Aorta (tissue), 5 donors: ENCODE results near the gene PTPRN2. TPM values are rescaled to one million over a fixed set of nuclear protein-coding genes. Genes with fewer than 3 reads are reported as not detected.
"Not testable (repeated sequence)": the region's sequence is repeated elsewhere in the genome, so short reads cannot be mapped to it uniquely, and the experiment has no call there.

ENCODE experiments used
- ATAC-seq: fragments of 200-7000 bp; cut with Tn5 transposase; one replicate; pipeline ENCODE4 v1.9.1; 2022; ENCODE audit warnings: moderate library complexity; ENCODE audit not compliant: low FRiP score
- DNase-seq, 2 donors: peaks; one replicate each; pipeline ENCODE4 v3.0.0-alpha.2; 2020
- H3K27ac ChIP-seq, 2 donors: one replicate each; pipeline ENCODE4 v1.5.1; 2013; ENCODE audit warnings: low read length in 2 of 2, mild to moderate bottlenecking in 2 of 2, moderate library complexity in 2 of 2, control low read depth in 1 of 2, inconsistent platforms in 1 of 2, low read depth in 1 of 2
- H3K27me3 ChIP-seq, 2 donors: one replicate each; pipeline ENCODE4 v1.6.1; 2013; ENCODE audit warnings: control low read depth in 1 of 2, low read length in 1 of 2, mild to moderate bottlenecking in 1 of 2, moderate library complexity in 1 of 2; ENCODE audit not compliant: insufficient read depth in 2 of 2, control insufficient read depth in 1 of 2
- H3K36me3 ChIP-seq, 2 donors: one replicate each; pipeline ENCODE4 v1.6.1; 2013; ENCODE audit warnings: control low read depth in 1 of 2, low read length in 1 of 2, mild to moderate bottlenecking in 1 of 2; ENCODE audit not compliant: insufficient read depth in 2 of 2, control insufficient read depth in 1 of 2
- H3K4me1 ChIP-seq, 2 donors: one replicate each; pipeline ENCODE4 v1.6.1; 2013; ENCODE audit warnings: low read length in 2 of 2, control low read depth in 1 of 2, mild to moderate bottlenecking in 1 of 2, moderate library complexity in 1 of 2; ENCODE audit not compliant: insufficient read depth in 2 of 2, control insufficient read depth in 1 of 2
- H3K4me3 ChIP-seq, 2 donors: one replicate each; pipeline ENCODE4 v1.5.1; 2013; ENCODE audit warnings: low read length in 2 of 2, control low read depth in 1 of 2, mild to moderate bottlenecking in 1 of 2
- H3K9me3 ChIP-seq: one replicate; pipeline ENCODE4 v1.6.1; 2013; ENCODE audit warnings: mild to moderate bottlenecking, low read length; ENCODE audit not compliant: control insufficient read depth
- WGBS, 2 donors: extraction: QIAGEN DNeasy Blood & Tissue Kit; methylation state at CpG; one replicate each; pipeline ENCODE4 v1.1.7; 2013; 5-methylcytosine and 5-hydroxymethylcytosine counted together
- intact Hi-C, 2 donors: fragments of 100-400 bp; cut with DNase I; formaldehyde crosslinking; loops; one replicate each; pipeline versions ENCODE4 v1.14.2 to v1.15.0; 2022
- long read RNA-seq, 2 donors: library from polyadenylated mRNA; unstranded; transcript quantifications; one replicate each; pipeline ENCODE4 v2.0.0, GENCODE V29; 2020 to 2021
- polyA plus RNA-seq, 2 donors: library from polyadenylated mRNA; stranded (reverse); fragments of 200-250 nt; gene quantifications; one replicate each; pipeline ENCODE4 v1.2.3, GENCODE V29; 2013
- total RNA-seq, 2 donors: library from RNA; stranded (reverse); fragmentation: NEBNext Ultra II Directional; extraction: Animal tissue kit (Norgen Biotek cat#: 25700); gene quantifications; one replicate each; pipeline ENCODE4 v1.2.1, GENCODE V29; 2021
- donor health status: healthy with polysubstance abuse.
- donor health status: Bipolar disorder and iron deficiency.
- donor health status: DM: no; HTN: no; CAD: no.
- donor health status: DM: no; HTN: no; CAD: no.
- donor health status: DM: yes; HTN: yes; CAD: no.

The PTPRN2 gene
- 1 to 10 TPM; 1.4 to 3.3 TPM for total RNA-seq
- 1 to 10 TPM in 1 of 2 donors, under 1 TPM in 1; 0.67 to 1.4 TPM for polyA plus RNA-seq
- long read RNA-seq, donor 1, partial matches to known transcripts: 24 of 29 reads
- long read RNA-seq, donor 1, other reads (novel, unspliced or antisense): 5 of 29 reads
- long read RNA-seq, donor 2, partial matches to known transcripts: 4 of 9 reads
- long read RNA-seq, donor 2, other reads (novel, unspliced or antisense): 5 of 9 reads

- Histone ChIP-seq H3K9me3 (no peaks in the 10 kb centered on the region), H3K4me3 (peak within 1 kb of the TSS; percentile 23 to 25), H3K36me3 (no peaks in the 10 kb centered on the region), H3K27me3 (no peaks in the 10 kb centered on the region), H3K27ac (no peak within 1 kb of the TSS), H3K4me1 (peaks cover 0 to 2% of the 10 kb centered on the region in 2 donors)
- intact Hi-C loops: no loop called here
- WGBS, 2 donors: 0 to 2% methylated on average over 12 to 110 of the region's 110 CpGs
- peak in 1 of 2 donors; percentile 90 for DNase-seq
- peak; percentile 86 for ATAC-seq
These were observed at the start of gene PTPRN2 for GRCh38 chr7:158587162-158588084. Gene PTPRN2 (minus strand): TSS chr7:158587823.

- ATAC-seq: no peak
- Histone ChIP-seq H3K4me3 (no peak overlapping the region), H3K27me3 (no peaks in the 10 kb centered on the region), H3K9me3 (no peaks in the 10 kb centered on the region), H3K4me1 (no peaks in the 10 kb centered on the region), H3K36me3 (no peaks in the 10 kb centered on the region), H3K27ac (no peak overlapping the region)
- intact Hi-C loops: no loop called here
- no peak for DNase-seq
- 90 to 95% methylated on average over 11 of the region's 11 CpGs for WGBS, 2 donors
These were observed 45.7 kb upstream of the PTPRN2 start for GRCh38 chr7:158633055-158633956.

DNA sequence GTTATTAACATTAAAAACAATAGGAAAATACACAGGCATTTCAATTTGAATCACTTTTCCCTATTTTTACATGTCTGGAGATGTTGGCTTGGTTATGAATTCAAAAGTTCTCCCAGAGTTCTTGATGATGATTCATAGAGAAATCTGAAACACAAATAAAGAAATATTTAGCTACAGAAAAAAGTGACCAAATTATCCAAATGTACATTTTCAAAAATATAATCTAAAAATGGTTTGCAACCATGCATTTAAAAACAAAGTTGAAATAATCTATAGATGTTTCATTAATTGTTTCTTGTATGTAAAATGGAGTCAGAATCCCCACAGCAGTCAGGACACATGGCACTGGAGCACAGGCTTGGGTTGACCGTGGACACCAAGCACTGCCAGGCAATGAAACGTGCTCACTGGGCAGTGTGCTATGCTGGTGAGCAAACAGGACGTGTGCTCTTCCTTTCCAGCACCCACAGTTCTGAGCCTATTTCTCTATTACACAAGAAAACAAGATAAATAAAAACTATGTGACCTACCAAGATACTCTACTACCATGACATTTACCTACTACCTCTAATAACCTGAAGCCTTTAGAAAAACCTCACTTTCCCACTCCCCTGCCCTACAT is 44.1 kb upstream of the PTPRN2 start:
- Histone ChIP-seq H3K27me3 (no peaks in the 10 kb centered on the region), H3K36me3 (no peaks in the 10 kb centered on the region), H3K9me3 (no peaks in the 10 kb centered on the region), H3K27ac (no peak overlapping the region), H3K4me1 (no peaks in the 10 kb centered on the region), H3K4me3 (no peak overlapping the region)
- DNase-seq (no peak), ATAC-seq (no peak)
- intact Hi-C loops: no loop called here
- 21 to 32% methylated on average over 3 of the region's 3 CpGs for WGBS, 2 donors

DNA sequence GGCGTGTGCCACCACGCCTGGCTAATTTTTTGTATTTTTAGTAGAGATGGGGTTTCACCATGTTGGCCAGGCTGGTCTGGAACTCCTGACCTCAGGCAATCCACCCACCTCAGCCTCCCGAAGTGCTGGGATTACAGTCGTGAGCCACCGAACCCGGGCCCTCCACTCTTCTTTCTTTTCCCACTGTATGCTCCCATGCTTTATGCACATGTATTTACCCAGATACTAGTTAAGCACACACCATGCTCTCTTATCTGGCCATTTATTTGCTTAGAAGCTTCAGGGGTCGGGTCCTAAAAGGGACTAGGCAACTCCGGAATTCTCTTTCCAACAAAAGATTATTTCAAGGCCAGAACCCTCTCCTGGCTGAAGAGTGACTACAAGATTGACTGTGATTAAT is 38.7 kb upstream of the PTPRN2 start:
- H3K4me1 ChIP-seq, DNase-seq, H3K27ac ChIP-seq, intact Hi-C loops, H3K27me3 ChIP-seq, H3K9me3 ChIP-seq, ATAC-seq, H3K36me3 ChIP-seq, H3K4me3 ChIP-seq: not testable (repeated sequence)
- WGBS, 2 donors: 94 to 96% methylated on average over 8 of the region's 8 CpGs

- no peak for DNase-seq
- no peak for ATAC-seq
- H3K27ac ChIP-seq: no peak overlapping the region
- no peaks in the 10 kb centered on the region for H3K27me3 ChIP-seq
- H3K36me3 ChIP-seq: no peaks in the 10 kb centered on the region
- intact Hi-C loops: no loop called here
- 97% methylated on average over 13 of the region's 13 CpGs for WGBS, 2 donors
- H3K4me1 ChIP-seq: peaks cover 0 to 1% of the 10 kb centered on the region in 2 donors
- no peak overlapping the region for H3K4me3 ChIP-seq
- no peaks in the 10 kb centered on the region for H3K9me3 ChIP-seq
These were observed 35.6 kb upstream of the PTPRN2 start for GRCh38 chr7:158623241-158623640.

DNA sequence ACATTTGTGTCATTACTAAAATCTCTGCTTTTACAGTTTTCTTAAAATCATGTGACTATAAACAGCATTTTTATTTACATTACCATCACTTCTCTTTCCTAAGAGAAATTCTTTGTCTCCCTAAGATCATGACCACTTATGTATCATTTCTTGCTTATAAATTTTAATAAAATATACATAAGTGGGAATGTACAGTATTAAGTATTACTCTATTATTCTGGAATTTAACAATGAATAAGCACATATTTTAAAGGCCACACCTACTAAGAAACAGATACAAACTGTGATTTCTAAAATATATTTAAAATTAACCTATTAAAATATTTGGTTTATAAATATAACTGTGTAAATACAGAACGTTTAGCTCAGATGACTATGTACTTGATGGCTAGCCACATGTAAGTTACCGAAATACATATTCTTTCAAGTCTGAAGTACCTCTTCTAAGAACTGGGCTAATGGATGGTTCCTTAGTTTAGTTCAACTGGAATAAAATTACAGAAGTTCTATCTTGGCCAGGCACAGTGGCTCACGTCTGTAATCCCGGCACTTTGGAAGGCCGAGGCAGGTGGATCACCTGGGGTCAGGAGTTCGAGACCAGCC is 33.3 kb upstream of the PTPRN2 start:
- Histone ChIP-seq H3K4me3 (no peak overlapping the region), H3K36me3 (no peaks in the 10 kb centered on the region), H3K27ac (no peak overlapping the region), H3K27me3 (no peaks in the 10 kb centered on the region), H3K9me3 (no peaks in the 10 kb centered on the region), H3K4me1 (peaks cover 0 to 1% of the 10 kb centered on the region in 2 donors)
- no peak for ATAC-seq
- intact Hi-C loops: no loop called here
- 79 to 82% methylated on average over 6 of the region's 6 CpGs for WGBS, 2 donors
- DNase-seq: no peak

DNA sequence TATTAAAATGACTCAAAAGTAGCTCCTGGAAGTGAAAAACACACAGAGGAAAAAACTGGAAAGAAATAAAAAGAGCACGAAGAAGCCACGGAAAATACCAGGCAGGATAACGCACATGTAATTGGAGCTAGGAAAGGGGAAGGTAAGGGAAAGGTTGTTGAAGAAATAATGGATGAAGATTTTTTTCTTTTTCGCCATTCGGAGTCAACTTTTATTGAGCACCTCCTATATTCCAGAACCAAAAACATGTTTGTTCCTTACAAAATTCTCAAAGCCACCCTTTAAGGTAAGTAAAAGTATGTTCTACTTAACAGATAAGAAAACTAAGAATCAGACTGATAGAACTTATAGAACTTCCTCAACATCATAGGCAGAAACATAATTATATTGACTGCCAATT is 32.8 kb upstream of the PTPRN2 start:
- no peak for ATAC-seq
- intact Hi-C loops: no loop called here
- WGBS, 2 donors: 97 to 99% methylated on average over 5 of the region's 5 CpGs
- H3K9me3 ChIP-seq: no peaks in the 10 kb centered on the region
- H3K4me3 ChIP-seq: no peak overlapping the region
- DNase-seq: no peak
- H3K4me1 ChIP-seq: peaks cover 0 to 1% of the 10 kb centered on the region in 2 donors
- H3K36me3 ChIP-seq: no peaks in the 10 kb centered on the region
- no peaks in the 10 kb centered on the region for H3K27me3 ChIP-seq
- H3K27ac ChIP-seq: no peak overlapping the region

DNA sequence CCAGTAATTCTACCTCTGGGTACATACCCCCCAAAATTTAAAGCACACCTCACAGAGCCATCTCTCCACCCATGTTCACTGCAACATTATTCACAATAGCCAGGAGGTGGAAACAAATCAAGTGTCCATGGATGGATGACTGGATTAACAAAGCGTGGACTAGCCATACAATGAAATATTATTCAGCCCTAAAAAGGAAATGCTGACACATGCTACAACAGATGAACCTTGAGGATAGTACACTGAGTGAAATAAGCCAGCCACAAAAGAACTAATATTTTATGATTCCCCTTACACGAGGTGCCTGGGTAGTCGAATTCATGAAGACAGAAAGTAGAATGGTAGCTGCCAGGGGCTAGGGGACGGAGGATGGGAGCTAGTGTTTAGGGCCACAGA is 31.1 kb upstream of the PTPRN2 start:
- no peaks in the 10 kb centered on the region for H3K9me3 ChIP-seq
- DNase-seq: no peak
- H3K4me3 ChIP-seq: no peak overlapping the region
- no peak overlapping the region for H3K27ac ChIP-seq
- H3K4me1 ChIP-seq: no peaks in the 10 kb centered on the region
- 96 to 97% methylated on average over 4 of the region's 4 CpGs for WGBS, 2 donors
- no peak for ATAC-seq
- H3K36me3 ChIP-seq: no peaks in the 10 kb centered on the region
- no peaks in the 10 kb centered on the region for H3K27me3 ChIP-seq
- intact Hi-C loops: no loop called here
